BJ (cell line): ENCODE data around the gene C1QTNF6. TPM values are rescaled to one million over a fixed set of nuclear protein-coding genes. Genes with fewer than 3 reads are reported as not detected.

ENCODE experiments used
- CTCF ChIA-PET: fragments of 350-600 bp; formaldehyde crosslinking; extraction: SDS; loops from one replicate; lab custom pipeline; 2021; ENCODE audit warnings: antibody characterized with exemption, inconsistent platforms; lab: Yijun Ruan, JAX
- POLR2A ChIA-PET: fragments of 300-600 bp; sonication (Branson Sonifier 250); formaldehyde crosslinking; extraction: SDS; loops from one replicate; lab custom pipeline; 2021; ENCODE audit warnings: antibody characterized with exemption; lab: Charles Lee
- DNase-seq: peaks from one replicate; pipeline ENCODE4 v3.0.0-alpha.2; 2011; ENCODE audit warnings: low read depth
- H3K27me3 ChIP-seq: 2 replicates; pipeline ENCODE4 v1.6.0; 2011; ENCODE audit warnings: low read length; ENCODE audit not compliant: control insufficient read depth, insufficient read depth
- H3K36me3 ChIP-seq: 2 replicates; pipeline ENCODE4 v1.5.1; 2011; ENCODE audit warnings: low read length; ENCODE audit not compliant: control insufficient read depth, insufficient read depth
- H3K4me3 ChIP-seq: 2 replicates; pipeline ENCODE4 v1.5.1; 2011; ENCODE audit warnings: low read depth, mild to moderate bottlenecking, control low read depth, low read length
- CTCF ChIP-seq: IDR thresholded peaks from 2 replicates; pipeline ENCODE4 v1.5.1; 2011; ENCODE audit warnings: low read depth, mild to moderate bottlenecking, control low read depth, inconsistent platforms, low read length, moderate library complexity; ENCODE audit not compliant: insufficient read depth
- polyA plus RNA-seq: library from polyadenylated mRNA; depleted of rRNA; stranded (reverse); fragments of >200 nt; gene quantifications from 2 replicates; pipeline ENCODE4 v1.2.3, GENCODE V29; 2011

C1QTNF6 gene
- polyA plus RNA-seq, 1 experiment = 19.3 TPM

- TF ChIP-seq CTCF = no peak
- Histone ChIP-seq H3K4me3 (no peak overlapping the region), H3K36me3 (peaks cover 6% of the 10 kb centered on the region), H3K27me3 (no peaks in the 10 kb centered on the region)
- CTCF ChIA-PET = interaction anchor here (0.8 kb wide), 1 partner anchor 14 kb away, joined by 3 read pairs; no protein-coding TSS in a partner anchor
- POLR2A ChIA-PET = no interaction called here
- no peak for DNase-seq
Observed at GRCh38 chr22:37184816-37185541, 3.1 kb downstream of the C1QTNF6 start.

GRCh38 chr22:37184380-37184755 is 3.7 kb downstream of the C1QTNF6 start:
- no peaks in the 10 kb centered on the region for H3K27me3 ChIP-seq
- ChIA-PET CTCF (interaction anchor here (0.8 to 1.3 kb wide), 2 partner anchors 13 to 15 kb away, joined by 3 to 6 read pairs; no protein-coding TSS in a partner anchor), POLR2A (no interaction called here)
- H3K4me3 ChIP-seq = no peak overlapping the region
- DNase-seq = no peak
- no peak for TF ChIP-seq CTCF
- peaks cover 6% of the 10 kb centered on the region for H3K36me3 ChIP-seq

GRCh38 chr22:37183432-37184379 is 4.3 kb downstream of the C1QTNF6 start:
- H3K27me3 ChIP-seq = no peaks in the 10 kb centered on the region
- no peak overlapping the region for H3K4me3 ChIP-seq
- CTCF ChIA-PET = interaction anchor here (0.8 to 1.3 kb wide), 3 partner anchors 14 to 16 kb away, joined by 3 to 6 read pairs (median 3); no protein-coding TSS in a partner anchor
- peaks cover 6% of the 10 kb centered on the region for H3K36me3 ChIP-seq
- POLR2A ChIA-PET = no interaction called here
- TF ChIP-seq CTCF = no peak
- DNase-seq = no peak

GRCh38 chr22:37182949-37183245 is 5.2 kb downstream of the C1QTNF6 start:
- CTCF ChIA-PET = interaction anchor here (1.3 kb wide), 1 partner anchor 15 kb away, joined by 6 read pairs; no protein-coding TSS in a partner anchor
- POLR2A ChIA-PET = no interaction called here
- H3K27me3 ChIP-seq = no peaks in the 10 kb centered on the region
- TF ChIP-seq CTCF = no peak
- DNase-seq = no peak
- peaks cover 6% of the 10 kb centered on the region for H3K36me3 ChIP-seq
- H3K4me3 ChIP-seq = no peak overlapping the region
